Measurements from ENCODE around the gene NUBPL.

DNA sequence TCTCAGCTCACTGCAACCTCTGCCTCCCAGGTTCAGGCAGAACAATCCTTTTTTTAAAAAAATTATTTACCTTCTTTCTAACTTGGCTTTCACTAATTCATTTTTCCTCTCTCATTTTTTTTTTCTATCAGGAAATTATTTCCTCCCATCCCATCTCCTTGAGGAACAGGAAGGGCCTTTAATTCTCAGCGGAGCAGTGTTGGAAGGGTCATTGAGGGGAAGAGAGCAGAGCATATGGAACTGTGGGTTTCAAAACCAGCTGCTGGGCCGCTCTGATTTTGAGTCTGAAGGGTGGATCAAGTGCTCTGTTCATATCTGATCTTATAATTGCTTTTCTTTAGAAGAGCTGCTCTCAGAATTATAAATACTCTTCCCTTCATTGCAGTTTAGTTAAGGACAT lies 29.0 kb downstream of the NUBPL start:
- TF ChIP-seq, protein P1, sequence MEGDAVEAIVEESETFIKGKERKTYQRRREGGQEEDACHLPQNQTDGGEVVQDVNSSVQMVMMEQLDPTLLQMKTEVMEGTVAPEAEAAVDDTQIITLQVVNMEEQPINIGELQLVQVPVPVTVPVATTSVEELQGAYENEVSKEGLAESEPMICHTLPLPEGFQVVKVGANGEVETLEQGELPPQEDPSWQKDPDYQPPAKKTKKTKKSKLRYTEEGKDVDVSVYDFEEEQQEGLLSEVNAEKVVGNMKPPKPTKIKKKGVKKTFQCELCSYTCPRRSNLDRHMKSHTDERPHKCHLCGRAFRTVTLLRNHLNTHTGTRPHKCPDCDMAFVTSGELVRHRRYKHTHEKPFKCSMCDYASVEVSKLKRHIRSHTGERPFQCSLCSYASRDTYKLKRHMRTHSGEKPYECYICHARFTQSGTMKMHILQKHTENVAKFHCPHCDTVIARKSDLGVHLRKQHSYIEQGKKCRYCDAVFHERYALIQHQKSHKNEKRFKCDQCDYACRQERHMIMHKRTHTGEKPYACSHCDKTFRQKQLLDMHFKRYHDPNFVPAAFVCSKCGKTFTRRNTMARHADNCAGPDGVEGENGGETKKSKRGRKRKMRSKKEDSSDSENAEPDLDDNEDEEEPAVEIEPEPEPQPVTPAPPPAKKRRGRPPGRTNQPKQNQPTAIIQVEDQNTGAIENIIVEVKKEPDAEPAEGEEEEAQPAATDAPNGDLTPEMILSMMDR (IDR thresholded peaks at IDR 0.05 in 8 of 11, conservative IDR thresholded peaks at IDR 0.05 in 3 of 11): no peak
- no peak for TF ChIP-seq POLR2AphosphoS5 (IDR thresholded peaks at IDR 0.05)
- no peak for TF ChIP-seq POLR2A (IDR thresholded peaks at IDR 0.05)
